Gastroesophageal sphincter (tissue), 2 donors: ENCODE results near the gene SPINK6.

Experiments
- EP300 ChIP-seq: sonication (generic); formaldehyde crosslinking; IDR thresholded peaks from one replicate; pipeline ENCODE4 v1.6.1; 2017; ENCODE audit warnings: antibody characterized with exemption, mild to moderate bottlenecking
- POLR2AphosphoS5 ChIP-seq: sonication (generic); formaldehyde crosslinking; IDR thresholded peaks from one replicate; pipeline ENCODE4 v1.6.1; 2017; ENCODE audit warnings: antibody characterized with exemption

- TF ChIP-seq POLR2AphosphoS5 (no peak), EP300 (no peak)
Observed at GRCh38 chr5:148238418-148238794, 35.6 kb downstream of the SPINK6 start, which contains the start of gene MARCOL.
